Endothelial cell of umbilical vein (primary cell): ENCODE data around the gene APBA2. TPM values are rescaled to one million over a fixed set of nuclear protein-coding genes. Genes with fewer than 3 reads are reported as not detected.

ENCODE experiments used
- BruUV-seq: library from RNA; stranded (reverse); fragments of 400-500 nt; replicated peaks from 2 replicates; lab custom pipeline; 2021; lab: Mats Ljungman, UMichigan
- CTCF ChIA-PET: fragments of 300-600, 350-600 bp; sonication (Branson Sonifier 250); formaldehyde crosslinking; loops from one replicate; lab custom pipeline; 2021; ENCODE audit warnings: antibody characterized with exemption, inconsistent platforms; lab: Charles Lee
- POLR2A ChIA-PET: fragments of 300-600, 350-600 bp; sonication (Branson Sonifier 250); formaldehyde crosslinking; loops from one replicate; lab custom pipeline; 2021; ENCODE audit warnings: antibody characterized with exemption, inconsistent platforms; lab: Charles Lee
- DNase-seq: peaks from one replicate; pipeline ENCODE4 v3.0.0-alpha.2; 2011; ENCODE audit warnings: low read depth, low spot score
- FAIRE-seq: peaks from 2 replicates; lab custom pipeline; 2011; peaks lifted over from hg19 to GRCh38; lab: Jason Lieb, UNC
- H2AFZ ChIP-seq: 2 replicates; pipeline ENCODE4 v1.6.0; 2012; ENCODE audit warnings: low read depth, low read length, control low read depth, inconsistent platforms
- H3K27ac ChIP-seq: 2 replicates; pipeline ENCODE4 v1.5.1; 2011; ENCODE audit warnings: low read depth, mild to moderate bottlenecking, control low read depth, low read length, moderate library complexity; ENCODE audit not compliant: insufficient read depth
- H3K27me3 ChIP-seq, 2 experiments: 2 replicates each; pipeline versions ENCODE4 v1.6.0 to v1.6.1; 2011; ENCODE audit warnings: low read length in 2 of 2, mixed read lengths in 1 of 2; ENCODE audit not compliant: control insufficient read depth in 2 of 2, insufficient read depth in 2 of 2
- H3K36me3 ChIP-seq, 2 experiments: 2 replicates in 1 of 2; 3 replicates in 1 of 2; pipeline ENCODE4 v1.5.1; 2011; ENCODE audit warnings: low read length in 2 of 2, mild to moderate bottlenecking in 1 of 2, moderate library complexity in 1 of 2; ENCODE audit not compliant: control insufficient read depth in 2 of 2, insufficient read depth in 2 of 2; ENCODE audit errors: extremely low read depth in 1 of 2
- H3K4me1 ChIP-seq: 3 replicates; pipeline ENCODE4 v1.5.1; 2011; ENCODE audit warnings: mild to moderate bottlenecking, low read length; ENCODE audit not compliant: control insufficient read depth, insufficient read depth; ENCODE audit errors: extremely low read depth
- H3K4me2 ChIP-seq: 2 replicates; pipeline ENCODE4 v1.6.1; 2011; ENCODE audit warnings: low read length, control low read depth, mixed read lengths; ENCODE audit not compliant: insufficient read depth
- H3K4me3 ChIP-seq, 3 experiments: fragments of 200-600 bp in 1 of 3; sonication (generic), shearing (Covaris generic) in 1 of 3; replicated peaks in 1 of 3; 2 replicates each; pipeline ENCODE4 v1.5.1; 2011 to 2016; ENCODE audit warnings: control low read depth in 3 of 3, low read length in 3 of 3, mild to moderate bottlenecking in 2 of 3, inconsistent platforms in 1 of 3, low read depth in 1 of 3, moderate library complexity in 1 of 3; ENCODE audit not compliant: insufficient read depth in 1 of 3
- H3K79me2 ChIP-seq: 2 replicates; pipeline ENCODE4 v1.6.0; 2012; ENCODE audit warnings: low read length, inconsistent platforms; ENCODE audit not compliant: control insufficient read depth, insufficient read depth
- H3K9ac ChIP-seq: replicated peaks from 2 replicates; pipeline ENCODE3; 2011; ENCODE audit warnings: low read length, control low read depth; ENCODE audit not compliant: insufficient read depth; ENCODE audit errors: extremely low read depth
- H3K9me1 ChIP-seq: replicated peaks from 3 replicates; pipeline ENCODE4 v1.6.0; 2011; ENCODE audit warnings: mild to moderate bottlenecking, low read length; ENCODE audit not compliant: control insufficient read depth, insufficient read depth; ENCODE audit errors: extremely low read depth
- H3K9me3 ChIP-seq: replicated peaks from 2 replicates; pipeline ENCODE4 v1.5.1; 2012; ENCODE audit warnings: low read length, inconsistent platforms; ENCODE audit not compliant: control insufficient read depth, insufficient read depth
- H4K20me1 ChIP-seq: replicated peaks from 2 replicates; pipeline ENCODE3; 2011; ENCODE audit warnings: mild to moderate bottlenecking, low read length; ENCODE audit not compliant: control insufficient read depth, insufficient read depth; ENCODE audit errors: extremely low read depth
- CTCF ChIP-seq, 2 donors: IDR thresholded peaks; 1 replicate in 1 of 2; 2 replicates in 1 of 2; pipeline ENCODE4 v1.5.1; 2011; ENCODE audit warnings: low read length in 2 of 2, mild to moderate bottlenecking in 2 of 2, moderate library complexity in 2 of 2, control low read depth in 1 of 2, inconsistent platforms in 1 of 2, low read depth in 1 of 2; ENCODE audit not compliant: insufficient read depth in 1 of 2; ENCODE audit errors: extremely low read depth in 1 of 2
- EZH2 ChIP-seq: IDR thresholded peaks from 2 replicates; pipeline ENCODE4 v1.6.1; 2012; ENCODE audit warnings: borderline replicate concordance, low read depth, mild to moderate bottlenecking, moderate library complexity, low read length, inconsistent platforms; ENCODE audit not compliant: severe bottlenecking
- FOS ChIP-seq: IDR thresholded peaks from 2 replicates; pipeline ENCODE4 v1.6.1; 2011; ENCODE audit warnings: mild to moderate bottlenecking, low read length, moderate library complexity, borderline replicate concordance; ENCODE audit not compliant: insufficient read depth
- GATA2 ChIP-seq: IDR thresholded peaks from 2 replicates; pipeline ENCODE4 v1.7.0; 2011; ENCODE audit warnings: low read depth, mild to moderate bottlenecking, moderate library complexity, mixed read lengths, low read length; ENCODE audit not compliant: insufficient read length, insufficient read depth
- JUN ChIP-seq: IDR thresholded peaks from 2 replicates; pipeline ENCODE4 v1.6.1; 2011; ENCODE audit warnings: borderline replicate concordance, low read depth; ENCODE audit not compliant: insufficient read length, insufficient read depth
- MAX ChIP-seq: IDR thresholded peaks from 2 replicates; pipeline ENCODE4 v1.6.1; 2011; ENCODE audit not compliant: insufficient read depth, insufficient read length
- MYC ChIP-seq: IDR thresholded peaks from one replicate; pipeline ENCODE4 v1.6.1; 2011; ENCODE audit warnings: mild to moderate bottlenecking, low read depth, low read length
- POLR2A ChIP-seq: IDR thresholded peaks from 2 replicates; pipeline ENCODE4 v1.6.1; 2012; ENCODE audit warnings: low read depth, mild to moderate bottlenecking, control low read depth, low read length
- POLR2AphosphoS5 ChIP-seq: IDR thresholded peaks from 2 replicates; pipeline ENCODE4 v1.6.1; 2012; ENCODE audit warnings: low read depth, mild to moderate bottlenecking, control low read depth, low read length, moderate library complexity; ENCODE audit not compliant: insufficient read depth
- dilution Hi-C: fragments of 300-500 bp; cut with MboI; formaldehyde crosslinking; loops from one replicate; pipeline ENCODE4 v1.15.0; 2019; ENCODE audit warnings: low sequenced_read_pairs; ENCODE audit not compliant: extremely low pct_ligation_motif_present
- intact Hi-C: fragments of 100-400 bp; cut with micrococcal nuclease; formaldehyde crosslinking; loops from one replicate; pipeline ENCODE4 v1.10.0; 2022
- polyA plus RNA-seq, 4 experiments: library from polyadenylated mRNA; depleted of rRNA in 3 of 4; stranded (reverse) in 3 of 4; unstranded in 1 of 4; fragments of >200 nt; gene quantifications; 2 replicates each; pipeline versions ENCODE4 v1.2.1 to v1.2.3, GENCODE V29; 2011 to 2012; ENCODE audit warnings: missing spikeins in 1 of 4
- total RNA-seq: library from RNA; stranded (reverse); gene quantifications from 2 replicates; pipeline ENCODE4 v1.2.3, GENCODE V29; 2021

Gene APBA2
- total and polyA plus RNA-seq, 2 donors (not counting 3 experiments of a cell fraction or from before 2014, with no cell fraction given): 5.7 to 11.1 TPM

- no peak overlapping the region for H3K27ac ChIP-seq
- FAIRE-seq (no peak), DNase-seq (no peak)
- H4K20me1 ChIP-seq: peaks cover 2% of the 10 kb centered on the region
- intact Hi-C loops (no loop called here), dilution Hi-C loops (no loop called here)
- H3K4me3 ChIP-seq: no peak overlapping the region
- no peaks in the 10 kb centered on the region for H3K27me3 ChIP-seq
- peaks cover 10% of the 10 kb centered on the region for H3K4me1 ChIP-seq
- BruUV-seq: no TSS peak
- H2AFZ ChIP-seq: no peak overlapping the region
- H3K79me2 ChIP-seq: no peaks in the 10 kb centered on the region
- H3K9me1 ChIP-seq: no peaks in the 10 kb centered on the region
- no peak overlapping the region for H3K4me2 ChIP-seq
- POLR2A ChIA-PET: no interaction called here
- H3K36me3 ChIP-seq: no peaks in the 10 kb centered on the region
- H3K9me3 ChIP-seq: no peaks in the 10 kb centered on the region
- no peak overlapping the region for H3K9ac ChIP-seq
- CTCF ChIA-PET: no interaction called here
- TF ChIP-seq EZH2 (no peak), FOS (no peak), GATA2 (no peak), POLR2A (no peak), MYC (no peak), JUN (no peak), CTCF (IDR thresholded peaks at IDR 0.05; ENCODE audit: extremely low read depth in 1 of 2, insufficient read depth in 1 of 2, low read depth in 1 of 2, low read length in 2 of 2) (no peak), MAX (no peak), POLR2AphosphoS5 (no peak)
These were observed 95.1 kb downstream of the APBA2 start for GRCh38 chr15:28980709-28981350.
